HepG2 (cell line): ENCODE data around the gene SEC24D. TPM values are rescaled to one million over a fixed set of nuclear protein-coding genes. Genes with fewer than 3 reads are reported as not detected.

Experiments
- ATAC-seq: fragments of 200-7000 bp; cut with Tn5 transposase; 3 replicates; pipeline ENCODE4 v1.9.1; 2020; ENCODE audit warnings: mild to moderate bottlenecking, moderate library complexity
- BruUV-seq: library from RNA; stranded (reverse); fragments of 400-500 nt; replicated peaks from 2 replicates; lab custom pipeline; 2021; lab: Mats Ljungman, UMichigan
- CTCF ChIA-PET: fragments of 300-600 bp; formaldehyde crosslinking; extraction: SDS; loops from one replicate; lab custom pipeline; 2021; ENCODE audit warnings: low total read pairs, inconsistent platforms, low intra/inter-chr PET ratio; lab: Yijun Ruan, JAX
- POLR2A ChIA-PET: fragments of 350-600 bp; sonication (Branson Sonifier 250); formaldehyde crosslinking; loops from one replicate; lab custom pipeline; 2020; ENCODE audit warnings: antibody characterized with exemption, inconsistent platforms; lab: Yijun Ruan, JAX
- DNase-seq: peaks from one replicate; pipeline ENCODE4 v3.0.0-alpha.2; 2015; ENCODE audit warnings: low spot score
- FAIRE-seq: peaks from 3 replicates; lab custom pipeline; 2011; peaks lifted over from hg19 to GRCh38; lab: Jason Lieb, UNC
- H2AFZ ChIP-seq: one replicate; pipeline ENCODE4 v1.6.1; 2011; ENCODE audit warnings: low read length, inconsistent platforms
- H3K27ac ChIP-seq: fragments of 300-600 bp; 3 replicates; pipeline ENCODE4 v1.8.0; 2011; ENCODE audit warnings: mixed run types, mild to moderate bottlenecking, mixed read lengths, low read length, inconsistent platforms; ENCODE audit not compliant: insufficient read depth; ENCODE audit errors: extremely low read length
- H3K27me3 ChIP-seq, 2 experiments: fragments of 200-600 bp in 1 of 2; 2 replicates in 1 of 2; 3 replicates in 1 of 2; pipeline versions ENCODE4 v1.6.0 to v1.8.0; 2011; ENCODE audit warnings: low read length in 2 of 2, mild to moderate bottlenecking in 2 of 2, moderate library complexity in 2 of 2, inconsistent platforms in 1 of 2; ENCODE audit not compliant: insufficient read depth in 2 of 2, control insufficient read depth in 1 of 2
- H3K36me3 ChIP-seq, 2 experiments: fragments of 200-600 bp in 1 of 2; replicated peaks in 1 of 2; 2 replicates in 1 of 2; 3 replicates in 1 of 2; pipeline versions ENCODE4 v1.5.1 to v1.8.0; 2011; ENCODE audit warnings: low read length in 2 of 2, inconsistent platforms in 1 of 2; ENCODE audit not compliant: insufficient read depth in 2 of 2, control insufficient read depth in 1 of 2
- H3K4me1 ChIP-seq: 2 replicates; pipeline ENCODE4 v1.5.1; 2012; ENCODE audit warnings: low read length, inconsistent platforms; ENCODE audit not compliant: insufficient read depth
- H3K4me2 ChIP-seq: 2 replicates; pipeline ENCODE4 v1.6.0; 2011; ENCODE audit warnings: low read depth, low read length, inconsistent platforms
- H3K4me3 ChIP-seq, 3 experiments: fragments of 200-600 bp in 1 of 3; sonication (generic), shearing (Covaris generic) in 1 of 3; replicated peaks in 1 of 3; 2 replicates each; pipeline ENCODE4 v1.5.1; 2011 to 2016; ENCODE audit warnings: low read length in 3 of 3, inconsistent platforms in 2 of 3, low read depth in 2 of 3, mild to moderate bottlenecking in 2 of 3, control low read depth in 1 of 3, mixed read lengths in 1 of 3; ENCODE audit not compliant: insufficient read depth in 1 of 3
- H3K79me2 ChIP-seq: one replicate; pipeline ENCODE4 v1.6.1; 2011; ENCODE audit warnings: low read length, inconsistent platforms; ENCODE audit not compliant: insufficient read depth
- H3K9ac ChIP-seq: 2 replicates; pipeline ENCODE4 v1.6.0; 2011; ENCODE audit warnings: mild to moderate bottlenecking, low read depth, low read length, inconsistent platforms; ENCODE audit not compliant: insufficient read depth
- H3K9me3 ChIP-seq: 2 replicates; pipeline ENCODE4 v1.5.1; 2012; ENCODE audit warnings: mild to moderate bottlenecking, low read length
- H4K20me1 ChIP-seq: 2 replicates; pipeline ENCODE4 v1.6.0; 2011; ENCODE audit warnings: inconsistent platforms, mild to moderate bottlenecking, low read length, moderate library complexity; ENCODE audit not compliant: insufficient read depth
- ARID3A ChIP-seq: IDR thresholded peaks from 2 replicates; pipeline ENCODE4 v1.6.1; 2012; ENCODE audit warnings: low read depth, low read length, improper control_type of control experiment
- FOXA3 ChIP-seq: IDR thresholded peaks from 2 replicates; pipeline ENCODE4 v1.6.1; 2016; ENCODE audit warnings: missing genetic modification reagents, missing compliant biosample characterization
- HNRNPUL1 ChIP-seq: fragments of 200-400 bp; formaldehyde crosslinking; IDR thresholded peaks from 2 replicates; pipeline ENCODE4 v1.6.1; 2017; ENCODE audit warnings: low read depth, mild to moderate bottlenecking, low read length, moderate library complexity
- KLF11 ChIP-seq: IDR thresholded peaks from 2 replicates; pipeline ENCODE4 v1.6.1; 2016; ENCODE audit warnings: missing compliant biosample characterization
- PCBP1 ChIP-seq: fragments of 200-400 bp; formaldehyde crosslinking; IDR thresholded peaks from 2 replicates; pipeline ENCODE4 v1.6.1; 2017; ENCODE audit warnings: mild to moderate bottlenecking, low read depth, low read length, borderline replicate concordance
- POGZ ChIP-seq: sonication (generic); formaldehyde crosslinking; IDR thresholded peaks from 2 replicates; pipeline ENCODE4 v1.4.0; 2020; ENCODE audit warnings: mild to moderate bottlenecking, missing genetic modification reagents
- RFX1 ChIP-seq: fragments of 450-650 bp; IDR thresholded peaks from 2 replicates; pipeline ENCODE4 v1.6.1; 2017
- SAP130 ChIP-seq: IDR thresholded peaks from 2 replicates; pipeline ENCODE4 v1.6.1; 2016; ENCODE audit warnings: low read depth
- SMYD3 ChIP-seq: sonication (generic); formaldehyde crosslinking; IDR thresholded peaks from 2 replicates; pipeline ENCODE4 v1.8.1; 2023; ENCODE audit warnings: mild to moderate bottlenecking, missing genetic modification reagents
- THYN1 ChIP-seq: sonication (generic); formaldehyde crosslinking; IDR thresholded peaks from 2 replicates; pipeline ENCODE4 v1.8.1; 2023; ENCODE audit warnings: low read depth, mild to moderate bottlenecking, moderate library complexity, missing genetic modification reagents, borderline replicate concordance
- TMF1 ChIP-seq: sonication (generic); formaldehyde crosslinking; IDR thresholded peaks from 2 replicates; pipeline ENCODE4 v1.8.1; 2022; ENCODE audit warnings: low read depth, missing genetic modification reagents
- ZNF256 ChIP-seq: sonication (generic); formaldehyde crosslinking; conservative IDR thresholded peaks from 2 replicates; pipeline ENCODE4 v1.4.0; 2020; ENCODE audit warnings: missing genetic modification reagents
- ZNF569 ChIP-seq: sonication (generic); formaldehyde crosslinking; IDR thresholded peaks from 2 replicates; pipeline ENCODE4 v1.5.0; 2020; ENCODE audit warnings: mild to moderate bottlenecking, missing genetic modification reagents, moderate library complexity, borderline replicate concordance
- ZNF577 ChIP-seq: sonication (generic); formaldehyde crosslinking; IDR thresholded peaks from 2 replicates; pipeline ENCODE4 v1.4.0; 2020; ENCODE audit warnings: mild to moderate bottlenecking, low read depth, missing genetic modification reagents, borderline replicate concordance
- ZNF644 ChIP-seq: IDR thresholded peaks from 2 replicates; pipeline ENCODE4 v1.6.1; 2016; ENCODE audit warnings: low read depth
- ZNF781 ChIP-seq: sonication (generic); formaldehyde crosslinking; IDR thresholded peaks from 2 replicates; pipeline ENCODE4 v1.5.1; 2020; ENCODE audit warnings: borderline replicate concordance, mild to moderate bottlenecking, missing genetic modification reagents; ENCODE audit errors: not compliant biosample characterization
- ZNF816 ChIP-seq: sonication (generic); formaldehyde crosslinking; IDR thresholded peaks from 2 replicates; pipeline ENCODE4 v1.8.0; 2022; ENCODE audit warnings: missing genetic modification reagents, mild to moderate bottlenecking, borderline replicate concordance
- WGBS: methylation state at CpG from one replicate; pipeline ENCODE4 v1.1.6; 2017; ENCODE audit warnings: low lambda C conversion rate; 5-methylcytosine and 5-hydroxymethylcytosine counted together
- in situ Hi-C: cut with HindIII; loops from 2 replicates; pipeline ENCODE4 v1.10.0; 2017; ENCODE audit warnings: low pct_unique_long_range_greater_than_20kb; ENCODE audit not compliant: extremely low pct_ligation_motif_present
- intact Hi-C: fragments of 100-400 bp; cut with micrococcal nuclease; formaldehyde crosslinking; loops from one replicate; pipeline ENCODE4 v1.10.0; 2022; ENCODE audit not compliant: unreplicated experiment
- polyA plus RNA-seq, 8 experiments: library from polyadenylated mRNA; depleted of rRNA in 3 of 8; stranded (reverse) in 7 of 8; unstranded in 1 of 8; fragments of >200 nt; fragmentation: Illumina TruSeq in 4 of 8; extraction: Trizol in 4 of 8; gene quantifications; 2 replicates each; pipeline versions ENCODE4 v1.2.1 to v1.2.3, GENCODE V29; 2011 to 2016; ENCODE audit warnings: low read depth in 4 of 8, missing spikeins in 1 of 8, mixed read lengths in 1 of 8; ENCODE audit not compliant: insufficient read depth in 1 of 8
- total RNA-seq, 5 experiments: library from RNA; depleted of rRNA; stranded (reverse); fragments of >200 nt; fragmentation: Illumina TruSeq; extraction: Trizol; gene quantifications; 2 replicates each; pipeline ENCODE4 v1.2.3, GENCODE V29; 2016; ENCODE audit warnings: low read depth in 1 of 5
- TF ChIP-seq, protein P1 (sequence below): sonication (generic); formaldehyde crosslinking; IDR thresholded peaks from 2 replicates; pipeline ENCODE4 v1.5.1; 2020; ENCODE audit warnings: missing genetic modification reagents, mild to moderate bottlenecking, borderline replicate concordance
- TF ChIP-seq, protein P2 (sequence below): sonication (generic); formaldehyde crosslinking; conservative IDR thresholded peaks from 2 replicates; pipeline ENCODE4 v1.4.0; 2020; ENCODE audit warnings: missing genetic modification reagents

Gene SEC24D
- total and polyA plus RNA-seq, 2 of the 13 experiments (the other 11 are each of a cell fraction or from before 2014, with no cell fraction given) = 30.0 to 51.1 TPM

- no peak overlapping the region for H3K27ac ChIP-seq
- POLR2A ChIA-PET = no interaction called here
- peaks cover 7 to 42% of the 10 kb centered on the region in 2 experiments for H3K36me3 ChIP-seq
- in situ Hi-C loops (no loop called here), intact Hi-C loops (no loop called here)
- no peak overlapping the region for H2AFZ ChIP-seq
- peaks cover 22% of the 10 kb centered on the region for H3K4me1 ChIP-seq
- no peaks in the 10 kb centered on the region for H4K20me1 ChIP-seq
- 70% methylated on average over 2 of the region's 2 CpGs for WGBS
- BruUV-seq = no TSS peak
- no peaks in the 10 kb centered on the region for H3K9me3 ChIP-seq
- peak overlapping the region; percentile 52 for H3K4me2 ChIP-seq
- CTCF ChIA-PET = no interaction called here
- no peak for FAIRE-seq
- peak; percentile 39 for DNase-seq
- ATAC-seq = peak; percentile 98
- no peak overlapping the region; a peak in 1 of 6 replicates for H3K4me3 ChIP-seq
- no peaks in the 10 kb centered on the region for H3K27me3 ChIP-seq
- no peaks in the 10 kb centered on the region for H3K79me2 ChIP-seq
- no peak overlapping the region for H3K9ac ChIP-seq
- no peak for TF ChIP-seq ZNF577 (CRISPR knock-in tag)
- TF ChIP-seq ZNF569 = no peak
- TF ChIP-seq PCBP1 = no peak
- no peak for TF ChIP-seq RFX1
- TF ChIP-seq HNRNPUL1 = 0 out of 2 replicates have a peak, but pooled peaks have one; percentile 52
- TF ChIP-seq FOXA3 (CRISPR knock-in tag) = 0 out of 2 replicates have a peak, but pooled peaks have one; percentile 18
- TF ChIP-seq, protein P1, sequence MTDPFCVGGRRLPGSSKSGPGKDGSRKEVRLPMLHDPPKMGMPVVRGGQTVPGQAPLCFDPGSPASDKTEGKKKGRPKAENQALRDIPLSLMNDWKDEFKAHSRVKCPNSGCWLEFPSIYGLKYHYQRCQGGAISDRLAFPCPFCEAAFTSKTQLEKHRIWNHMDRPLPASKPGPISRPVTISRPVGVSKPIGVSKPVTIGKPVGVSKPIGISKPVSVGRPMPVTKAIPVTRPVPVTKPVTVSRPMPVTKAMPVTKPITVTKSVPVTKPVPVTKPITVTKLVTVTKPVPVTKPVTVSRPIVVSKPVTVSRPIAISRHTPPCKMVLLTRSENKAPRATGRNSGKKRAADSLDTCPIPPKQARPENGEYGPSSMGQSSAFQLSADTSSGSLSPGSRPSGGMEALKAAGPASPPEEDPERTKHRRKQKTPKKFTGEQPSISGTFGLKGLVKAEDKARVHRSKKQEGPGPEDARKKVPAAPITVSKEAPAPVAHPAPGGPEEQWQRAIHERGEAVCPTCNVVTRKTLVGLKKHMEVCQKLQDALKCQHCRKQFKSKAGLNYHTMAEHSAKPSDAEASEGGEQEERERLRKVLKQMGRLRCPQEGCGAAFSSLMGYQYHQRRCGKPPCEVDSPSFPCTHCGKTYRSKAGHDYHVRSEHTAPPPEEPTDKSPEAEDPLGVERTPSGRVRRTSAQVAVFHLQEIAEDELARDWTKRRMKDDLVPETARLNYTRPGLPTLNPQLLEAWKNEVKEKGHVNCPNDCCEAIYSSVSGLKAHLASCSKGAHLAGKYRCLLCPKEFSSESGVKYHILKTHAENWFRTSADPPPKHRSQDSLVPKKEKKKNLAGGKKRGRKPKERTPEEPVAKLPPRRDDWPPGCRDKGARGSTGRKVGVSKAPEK (CRISPR knock-in tag) = no peak
- peak; percentile 70; the same call in 1 of the 2 replicates for TF ChIP-seq ZNF644 (CRISPR knock-in tag)
- TF ChIP-seq ZNF256 = no peak
- TF ChIP-seq KLF11 (CRISPR knock-in tag) = no peak
- 0 out of 2 replicates have a peak, but pooled peaks have one; percentile 32 for TF ChIP-seq SAP130 (CRISPR knock-in tag)
- no peak for TF ChIP-seq ZNF781 (CRISPR knock-in tag)
- TF ChIP-seq, protein P2, sequence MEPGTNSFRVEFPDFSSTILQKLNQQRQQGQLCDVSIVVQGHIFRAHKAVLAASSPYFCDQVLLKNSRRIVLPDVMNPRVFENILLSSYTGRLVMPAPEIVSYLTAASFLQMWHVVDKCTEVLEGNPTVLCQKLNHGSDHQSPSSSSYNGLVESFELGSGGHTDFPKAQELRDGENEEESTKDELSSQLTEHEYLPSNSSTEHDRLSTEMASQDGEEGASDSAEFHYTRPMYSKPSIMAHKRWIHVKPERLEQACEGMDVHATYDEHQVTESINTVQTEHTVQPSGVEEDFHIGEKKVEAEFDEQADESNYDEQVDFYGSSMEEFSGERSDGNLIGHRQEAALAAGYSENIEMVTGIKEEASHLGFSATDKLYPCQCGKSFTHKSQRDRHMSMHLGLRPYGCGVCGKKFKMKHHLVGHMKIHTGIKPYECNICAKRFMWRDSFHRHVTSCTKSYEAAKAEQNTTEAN (CRISPR knock-in tag) = no peak
- no peak for TF ChIP-seq TMF1
- TF ChIP-seq THYN1 (CRISPR knock-in tag) = no peak
- 0 out of 2 replicates have a peak, but pooled peaks have one; percentile 30 for TF ChIP-seq POGZ
- no peak for TF ChIP-seq ZNF816
- no peak for TF ChIP-seq SMYD3
- TF ChIP-seq ARID3A = peak; percentile 44; the same call in 1 of the 2 replicates
These were observed 132.8 kb downstream of the SEC24D start for GRCh38 chr4:118703118-118703517.
